GM19193 (cell line): Measurements from ENCODE around the gene FAM3C.

Experiments
- POLR2A ChIP-seq: IDR thresholded peaks from 4 replicates; pipeline ENCODE4 v1.6.1; 2011; ENCODE audit not compliant: insufficient read depth, insufficient read length; ENCODE audit errors: extremely low read depth

FAM3C gene

DNA sequence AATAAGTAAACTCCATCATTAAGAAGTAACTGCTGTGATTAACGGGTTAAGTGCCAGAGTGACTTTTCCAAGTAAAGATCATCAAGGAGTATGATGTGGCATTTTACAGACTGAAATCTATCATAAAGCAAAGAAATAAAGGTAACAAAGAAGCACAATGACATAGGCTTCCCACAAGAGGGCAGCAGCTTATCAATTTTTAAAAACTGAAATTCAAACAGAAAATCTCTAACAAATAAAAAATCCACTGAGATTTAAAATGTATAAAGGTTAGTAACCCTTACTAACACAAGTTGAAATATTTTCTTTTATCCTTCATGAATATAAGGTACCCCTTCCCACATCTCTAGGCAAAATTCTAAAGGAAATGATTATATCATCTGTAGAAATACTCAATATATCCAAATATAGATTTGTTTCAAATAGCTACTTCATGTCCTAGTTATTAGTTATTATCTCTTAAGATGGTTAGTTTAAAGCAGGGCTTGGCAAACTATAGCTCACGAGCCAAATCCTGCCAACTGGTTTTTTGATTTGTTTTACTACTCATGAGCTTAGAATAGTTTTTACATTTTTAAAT lies 29.2 kb downstream of the FAM3C start:
- no peak for TF ChIP-seq POLR2A

DNA sequence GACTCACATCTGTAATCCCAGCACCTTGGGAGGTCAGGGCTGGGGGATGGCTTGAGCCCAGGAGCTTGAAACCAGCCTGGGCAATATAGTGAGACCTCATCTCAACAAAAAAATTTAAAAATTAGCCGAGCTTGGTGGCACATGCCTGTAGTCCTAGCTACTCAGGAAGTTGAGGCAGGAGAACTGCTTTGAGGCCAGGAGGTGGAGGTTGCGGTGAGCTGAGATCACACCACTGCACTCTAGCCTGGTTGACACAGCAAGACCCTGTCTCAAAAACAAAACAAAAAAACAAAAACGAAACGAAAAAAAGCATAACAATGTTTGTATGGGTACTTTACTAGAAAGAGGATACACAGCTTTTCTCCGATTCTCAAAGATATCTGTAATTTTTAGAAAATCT lies 35.5 kb downstream of the FAM3C start:
- no peak for TF ChIP-seq POLR2A

DNA sequence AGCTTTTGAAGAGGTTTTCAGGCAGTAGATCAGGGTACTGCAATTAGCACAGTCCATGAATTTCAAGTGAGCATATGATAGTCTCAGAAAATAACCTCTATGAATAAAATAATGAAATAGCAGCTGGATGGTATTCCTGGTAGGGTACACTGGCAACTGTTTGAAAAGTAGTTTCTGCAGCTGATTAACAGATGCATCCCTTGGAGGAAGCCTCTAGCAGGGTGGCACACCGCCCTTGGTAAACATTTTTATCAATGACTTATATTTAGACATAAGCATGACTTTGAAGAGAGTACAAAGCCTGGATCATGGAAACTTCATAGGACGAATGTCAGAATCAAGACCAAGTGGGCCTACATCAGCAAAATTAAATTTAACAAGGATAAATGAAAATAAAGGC lies 40.5 kb downstream of the FAM3C start:
- no peak for TF ChIP-seq POLR2A

- no peak for TF ChIP-seq POLR2A
Observed at GRCh38 chr7:121352323-121352722, 43.8 kb downstream of the FAM3C start.

- TF ChIP-seq POLR2A, result no peak
Observed at GRCh38 chr7:121351682-121352081, 44.4 kb downstream of the FAM3C start.

- no peak for TF ChIP-seq POLR2A
Observed at GRCh38 chr7:121344497-121344896, 51.6 kb downstream of the FAM3C start.

GRCh38 chr7:121344093-121344492 lies 52.0 kb downstream of the FAM3C start:
- TF ChIP-seq POLR2A, result no peak

- TF ChIP-seq POLR2A, result no peak
Observed at GRCh38 chr7:121343302-121343701, 52.8 kb downstream of the FAM3C start.

DNA sequence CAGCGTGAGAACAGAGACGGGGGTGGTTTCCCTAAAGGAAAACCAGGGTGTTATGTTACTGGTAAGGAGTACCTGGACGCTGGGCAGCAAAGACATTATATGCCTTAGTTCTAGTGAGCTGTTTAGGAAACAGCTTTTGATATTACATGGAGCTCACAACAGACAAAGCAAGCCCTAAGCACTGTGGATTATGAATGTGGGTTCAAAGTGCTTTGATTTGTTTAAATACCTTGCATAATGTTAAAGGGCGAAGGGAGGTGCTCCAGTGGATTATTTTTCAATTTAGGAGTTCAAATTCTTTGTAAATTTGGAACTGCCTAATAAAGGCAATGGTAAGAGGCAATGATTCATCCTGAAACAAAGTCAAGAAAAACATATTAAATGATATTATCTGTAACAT lies 53.5 kb downstream of the FAM3C start:
- TF ChIP-seq POLR2A, result no peak

DNA sequence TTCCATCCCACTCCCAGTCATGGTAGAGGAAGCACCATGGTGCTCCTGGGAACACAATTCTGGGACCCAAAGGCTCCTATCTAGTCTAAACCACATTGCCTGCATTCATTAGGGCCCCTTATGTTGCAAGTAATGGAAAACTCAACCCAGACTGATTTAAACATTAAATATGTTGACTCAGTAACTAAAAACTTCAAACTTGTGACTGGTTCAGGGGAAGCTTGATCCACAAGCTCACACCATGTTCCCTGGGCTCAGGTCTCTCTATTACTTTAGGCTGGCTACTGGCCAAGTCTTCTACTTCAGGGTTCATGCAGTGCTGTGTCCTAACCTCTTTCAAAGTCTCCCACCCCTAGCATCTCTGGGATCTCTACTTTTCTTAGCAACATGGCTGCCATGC lies 54.2 kb downstream of the FAM3C start:
- TF ChIP-seq POLR2A, result no peak

DNA sequence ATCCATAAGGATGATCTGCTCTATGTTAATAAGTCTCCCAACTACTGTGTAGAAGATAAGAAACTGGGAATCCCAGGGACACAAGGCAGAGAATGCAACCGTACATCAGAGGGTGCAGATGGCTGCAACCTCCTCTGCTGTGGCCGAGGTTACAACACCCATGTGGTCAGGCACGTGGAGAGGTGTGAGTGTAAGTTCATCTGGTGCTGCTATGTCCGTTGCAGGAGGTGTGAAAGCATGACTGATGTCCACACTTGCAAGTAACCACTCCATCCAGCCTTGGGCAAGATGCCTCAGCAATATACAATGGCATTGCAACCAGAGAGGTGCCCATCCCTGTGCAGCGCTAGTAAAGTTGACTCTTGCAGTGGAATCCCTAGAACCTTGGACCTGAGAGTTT lies 57.0 kb downstream of the FAM3C start:
- TF ChIP-seq POLR2A, result no peak

DNA sequence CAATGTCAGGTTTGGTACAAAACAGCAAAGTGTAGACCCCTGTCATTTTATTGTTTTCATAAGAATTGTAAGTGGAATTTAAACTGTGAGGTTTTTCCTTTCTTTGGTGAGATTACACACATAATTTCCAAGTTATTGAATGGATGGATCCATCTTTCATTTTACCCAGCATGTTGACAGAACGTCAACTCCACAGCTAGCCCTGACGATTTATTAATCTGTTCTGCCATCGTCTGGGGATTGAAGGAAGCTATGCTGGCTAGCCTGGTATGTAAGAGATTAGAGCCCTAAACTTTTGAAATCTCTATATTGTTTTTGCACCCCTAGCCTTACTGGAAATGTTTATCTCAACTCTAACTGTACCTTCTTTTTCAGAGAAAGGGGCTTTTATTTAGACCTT lies 58.7 kb downstream of the FAM3C start:
- no peak for TF ChIP-seq POLR2A

GRCh38 chr7:121336579-121336978 lies 59.5 kb downstream of the FAM3C start:
- no peak for TF ChIP-seq POLR2A

DNA sequence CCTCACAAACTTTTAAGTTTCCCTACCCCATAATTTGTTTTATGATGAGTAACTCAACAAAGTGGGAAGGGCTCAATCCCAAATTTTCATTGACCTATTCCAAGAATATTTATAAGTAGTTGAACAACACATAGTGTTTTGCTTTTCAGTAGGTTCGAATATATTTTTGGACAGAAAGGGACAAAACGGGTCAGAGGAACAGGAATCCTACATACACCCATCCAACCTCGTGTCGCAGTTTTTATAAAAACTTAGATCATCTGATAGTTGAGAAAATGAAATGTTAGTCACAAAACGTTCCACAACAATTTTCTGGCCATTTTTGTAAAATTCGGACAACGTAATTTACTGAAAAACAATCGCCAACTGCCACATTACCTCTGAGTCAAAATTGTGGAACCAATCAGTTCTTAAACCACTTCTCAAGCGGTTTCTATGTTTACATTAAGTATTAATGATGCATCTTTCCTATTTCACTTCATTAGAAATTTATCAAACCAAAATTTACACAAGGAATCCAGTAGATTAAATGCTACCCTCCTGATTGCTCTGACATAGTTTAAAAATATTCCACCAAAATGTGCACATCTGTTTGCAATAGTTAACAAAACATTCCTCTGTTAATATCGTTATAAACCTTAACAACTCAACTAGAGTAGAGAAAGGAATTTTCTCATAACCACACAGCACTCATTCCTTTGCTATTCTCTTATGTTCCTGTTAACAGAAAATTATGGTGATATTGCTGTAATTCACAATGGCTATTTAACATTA lies 61.0 kb downstream of the FAM3C start:
- TF ChIP-seq POLR2A, result no peak

DNA sequence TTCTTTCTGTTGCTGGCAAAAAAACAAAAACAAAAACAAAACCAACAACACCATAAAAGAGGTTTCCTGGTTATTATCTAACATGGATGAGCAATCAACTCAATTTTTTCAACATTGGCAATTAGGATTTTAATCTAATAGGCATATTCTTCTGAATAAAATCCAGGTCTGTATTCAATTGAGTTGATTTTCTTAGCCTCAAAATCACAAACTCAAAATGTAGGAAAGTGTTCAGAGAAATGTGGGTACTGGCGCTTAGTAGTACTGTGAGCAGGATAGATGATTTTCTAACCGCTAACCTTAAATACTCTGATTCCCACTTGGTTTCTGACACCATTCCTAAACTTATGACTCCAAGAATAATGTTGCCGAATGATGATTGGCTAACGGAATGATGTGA lies 61.7 kb downstream of the FAM3C start:
- TF ChIP-seq POLR2A, result no peak

DNA sequence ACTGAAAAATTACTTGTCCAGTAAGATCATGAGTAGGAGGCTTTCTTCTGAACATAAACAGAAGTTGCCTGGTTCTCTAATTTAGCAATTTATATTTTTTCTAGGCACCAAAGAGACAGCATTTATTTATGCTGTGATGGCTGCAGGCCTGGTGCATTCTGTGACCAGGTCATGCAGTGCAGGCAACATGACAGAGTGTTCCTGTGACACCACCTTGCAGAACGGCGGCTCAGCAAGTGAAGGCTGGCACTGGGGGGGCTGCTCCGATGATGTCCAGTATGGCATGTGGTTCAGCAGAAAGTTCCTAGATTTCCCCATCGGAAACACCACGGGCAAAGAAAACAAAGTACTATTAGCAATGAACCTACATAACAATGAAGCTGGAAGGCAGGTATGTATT lies 64.5 kb downstream of the FAM3C start:
- no peak for TF ChIP-seq POLR2A
